ENCODE data around the gene MAIP1.

The MAIP1 gene

DNA sequence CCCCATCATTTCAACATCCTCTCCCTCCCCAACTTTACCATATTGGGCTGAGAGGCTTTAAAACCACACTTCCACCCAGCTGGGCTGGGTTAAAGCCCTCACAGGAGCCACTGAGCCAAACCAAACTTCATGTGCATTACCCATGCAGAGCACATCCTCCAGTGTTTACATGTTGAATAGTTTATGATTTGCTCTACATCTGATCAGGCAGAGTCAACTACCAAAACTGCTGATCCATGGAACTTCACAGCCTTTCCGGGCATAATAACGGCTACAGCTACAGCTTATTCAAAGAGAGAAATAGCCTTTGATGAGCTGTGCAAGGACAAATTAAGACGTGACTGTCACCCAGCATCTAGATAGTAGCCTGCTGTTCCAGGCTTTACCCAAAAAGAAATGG is 39.0 kb downstream of the MAIP1 start:
- DNase-seq = no peak

DNA sequence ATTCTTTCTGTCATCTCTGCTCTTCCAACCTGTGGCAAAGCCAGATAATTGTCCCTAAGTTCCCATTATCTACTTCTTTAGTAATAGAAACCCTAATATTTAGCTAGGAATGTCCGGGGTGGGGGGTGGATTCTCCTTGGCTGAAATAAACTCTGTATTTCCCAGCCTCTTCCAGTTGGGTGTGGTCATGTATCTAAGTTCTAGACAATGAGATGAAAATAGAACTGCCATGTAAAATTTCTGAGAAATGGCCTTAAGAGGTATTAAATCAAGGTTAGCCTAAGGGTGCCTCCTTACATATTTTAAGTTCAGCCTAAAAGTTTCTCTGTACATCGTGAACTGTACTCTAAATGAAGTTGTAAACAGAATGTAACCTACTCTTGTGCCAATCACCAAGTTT is 39.5 kb downstream of the MAIP1 start:
- no peak for DNase-seq

DNA sequence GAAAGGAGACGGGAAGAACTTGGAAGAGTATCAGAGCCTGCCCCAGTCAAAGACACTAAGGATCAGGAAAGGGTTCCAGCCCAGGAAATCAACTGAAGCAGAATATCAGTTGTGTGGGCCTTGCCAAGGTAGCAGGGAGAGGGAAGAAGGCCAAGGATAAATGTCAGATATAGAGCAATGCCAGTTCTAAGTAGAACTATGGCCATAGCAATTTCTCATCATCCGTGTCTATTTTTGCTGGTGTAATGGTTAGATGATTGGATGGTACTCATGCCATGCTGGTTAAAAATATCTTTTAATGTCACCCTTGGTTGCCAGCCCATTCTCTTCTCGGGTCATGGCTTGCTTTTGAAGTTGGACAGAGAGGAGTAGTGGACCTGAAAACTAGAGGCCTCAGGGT is 41.9 kb downstream of the MAIP1 start:
- DNase-seq = no peak

GRCh38 chr2:199999166-199999565 is 43.8 kb downstream of the MAIP1 start:
- DNase-seq = no peak

GRCh38 chr2:200000444-200001163 is 45.2 kb downstream of the MAIP1 start:
- no peak for DNase-seq

DNA sequence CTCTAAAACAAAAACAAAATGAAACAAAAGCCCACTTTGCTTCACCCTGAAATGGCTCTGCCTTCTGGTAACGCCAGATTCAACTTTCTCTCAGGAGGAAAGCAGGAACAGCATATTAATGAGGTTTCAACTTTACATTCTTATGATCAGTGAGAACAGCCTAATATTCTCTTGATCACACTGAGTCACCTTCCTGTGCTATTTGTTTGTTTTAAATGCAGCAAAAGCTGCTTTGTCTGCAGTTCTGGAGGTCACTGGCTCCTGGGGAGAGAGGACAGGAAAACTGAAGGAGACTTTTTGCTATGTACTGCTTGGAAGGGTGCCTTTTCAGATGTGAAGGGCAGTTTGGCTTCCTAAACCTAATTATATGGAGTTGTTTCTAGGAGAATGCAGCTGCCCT is 48.1 kb downstream of the MAIP1 start:
- DNase-seq = no peak

DNA sequence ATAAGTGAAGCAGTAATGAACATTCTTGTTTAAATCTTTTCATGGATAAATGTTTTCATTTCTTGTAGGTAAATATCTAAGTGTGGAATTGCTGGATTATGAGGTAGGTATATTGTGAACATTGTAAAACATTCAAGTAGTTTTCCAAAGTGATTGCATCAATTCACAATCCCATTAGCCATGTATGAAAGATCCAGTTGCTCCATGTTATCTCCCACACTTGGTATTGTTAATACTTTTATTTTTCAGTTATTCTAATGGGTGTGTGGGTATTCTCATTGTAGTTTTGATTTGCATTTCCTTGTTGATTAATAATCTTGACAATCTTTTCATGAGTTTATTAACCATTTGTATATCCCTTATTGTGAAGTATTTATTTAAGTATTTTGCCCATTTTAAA is 50.3 kb downstream of the MAIP1 start:
- no peak for DNase-seq

- no peak for DNase-seq
These were observed 51.9 kb downstream of the MAIP1 start for GRCh38 chr2:200007306-200007705.

DNA sequence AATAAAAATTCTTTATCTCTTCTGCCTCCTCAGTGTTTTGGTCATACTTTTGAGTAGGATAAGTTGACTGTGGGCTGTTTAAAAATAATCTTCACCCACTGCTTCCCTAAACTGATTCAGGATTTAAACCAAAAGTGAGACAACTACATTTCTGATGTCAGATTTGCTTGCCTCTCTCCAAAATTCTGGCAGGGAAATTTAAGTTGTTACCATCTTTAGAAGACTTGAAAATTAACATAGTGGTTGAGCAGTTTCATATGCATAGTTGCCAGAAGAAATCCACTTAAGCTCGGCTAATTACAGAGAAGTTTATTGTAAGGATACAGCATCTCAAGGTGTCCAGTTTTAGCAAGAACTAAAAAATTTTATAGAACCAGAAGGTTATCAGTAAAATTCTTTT is 57.0 kb downstream of the MAIP1 start:
- no peak for DNase-seq

Data from CD4-positive, alpha-beta T cell treated with Interleukin-17A for 4 hours (primary cell).